H4 (cell line): ENCODE measurements around the gene FBXL14. TPM values are rescaled to one million over a fixed set of nuclear protein-coding genes. Genes with fewer than 3 reads are reported as not detected.

ENCODE experiments used
- total RNA-seq: library from RNA; depleted of rRNA; stranded (reverse); fragments of >200 nt; shearing (Covaris generic); gene quantifications from 2 replicates; pipeline ENCODE4 v1.2.3, GENCODE V29; 2014; rRNA removed

FBXL14 gene
- total RNA-seq, 1 experiment from 2014 or later, result 6.1 TPM

Other genes starting within 250 kb of the FBXL14 start
- 3.8 and 6.4 TPM in 2 replicates for gene WNT5B, start 34.6 kb upstream of the FBXL14 start, total RNA-seq
- gene ADIPOR2, start 96.5 kb upstream of the FBXL14 start, total RNA-seq, result 40.5 and 42.1 TPM in 2 replicates
- not detected in 2 replicates for gene LRTM2, start 226.0 kb upstream of the FBXL14 start, total RNA-seq